UCSD-AML1 (cell line): ENCODE data around the gene MAP3K12.
"Not testable (repeated sequence)": the region's sequence is repeated elsewhere in the genome, so short reads cannot be mapped to it uniquely, and the experiment has no call there.

Experiments
- DNase-seq: peaks from one replicate; lab custom pipeline; 2025; ENCODE audit not compliant: unreplicated experiment; lab: John Stamatoyannopoulos, UW

The MAP3K12 gene

GRCh38 chr12:53493610-53494391 lies 5.5 kb downstream of the MAP3K12 start:
- DNase-seq, result no peak

- peak; percentile 93 for DNase-seq
Observed at GRCh38 chr12:53492830-53493609, 6.2 kb downstream of the MAP3K12 start.

- DNase-seq, result no peak
Observed at GRCh38 chr12:53492188-53492587, 7.1 kb downstream of the MAP3K12 start.

GRCh38 chr12:53489242-53489864 lies 9.9 kb downstream of the MAP3K12 start:
- no peak for DNase-seq

GRCh38 chr12:53486736-53487487 lies 12.3 kb downstream of the MAP3K12 start:
- no peak for DNase-seq

- no peak for DNase-seq
Observed at GRCh38 chr12:53485955-53486735, 13.1 kb downstream of the MAP3K12 start.

GRCh38 chr12:53484686-53485575 lies 14.3 kb downstream of the MAP3K12 start:
- DNase-seq, result no peak

GRCh38 chr12:53483979-53484377 lies 15.3 kb downstream of the MAP3K12 start:
- DNase-seq, result no peak

GRCh38 chr12:53483225-53483978 lies 15.9 kb downstream of the MAP3K12 start:
- DNase-seq, result no peak

GRCh38 chr12:53482626-53483168 lies 16.6 kb downstream of the MAP3K12 start:
- no peak for DNase-seq

GRCh38 chr12:53481939-53482586 lies 17.2 kb downstream of the MAP3K12 start:
- no peak for DNase-seq

- DNase-seq, result not testable (repeated sequence)
Observed at GRCh38 chr12:53481458-53481857, 17.8 kb downstream of the MAP3K12 start.

GRCh38 chr12:53480491-53481442 lies 18.5 kb downstream of the MAP3K12 start:
- DNase-seq, result no peak

GRCh38 chr12:53479331-53479730 lies 19.9 kb downstream of the MAP3K12 start:
- DNase-seq, result no peak

GRCh38 chr12:53478865-53479264 lies 20.4 kb downstream of the MAP3K12 start:
- DNase-seq, result no peak

- DNase-seq, result no peak
Observed at GRCh38 chr12:53476769-53477209, 22.5 kb downstream of the MAP3K12 start.

- no peak for DNase-seq
Observed at GRCh38 chr12:53474819-53475218, 24.4 kb downstream of the MAP3K12 start.
